Kidney epithelial cell (primary cell): ENCODE data around the gene CIT. TPM values are rescaled to one million over a fixed set of nuclear protein-coding genes. Genes with fewer than 3 reads are reported as not detected.

Source experiments
- DNase-seq: peaks from one replicate; pipeline ENCODE4 v3.0.0-alpha.2; 2010; ENCODE audit warnings: low read depth
- H3K27me3 ChIP-seq: 2 replicates; pipeline ENCODE4 v1.6.0; 2011; ENCODE audit warnings: low read length; ENCODE audit not compliant: control insufficient read depth, insufficient read depth
- H3K36me3 ChIP-seq: 2 replicates; pipeline ENCODE4 v1.5.1; 2011; ENCODE audit warnings: low read length; ENCODE audit not compliant: control insufficient read depth, insufficient read depth
- H3K4me3 ChIP-seq: 2 replicates; pipeline ENCODE4 v1.5.1; 2011; ENCODE audit warnings: low read depth, mild to moderate bottlenecking, control low read depth, low read length
- total RNA-seq: library from RNA; depleted of rRNA; stranded (reverse); fragments of >200 nt; gene quantifications from 2 replicates; pipeline ENCODE4 v1.2.3, GENCODE V29; 2015
- TF ChIP-seq, protein P1 (sequence below): IDR thresholded peaks from 2 replicates; pipeline ENCODE4 v1.5.1; 2011; ENCODE audit warnings: mild to moderate bottlenecking, moderate library complexity, low read length, control low read depth, inconsistent platforms; ENCODE audit not compliant: insufficient read depth, poor library complexity, severe bottlenecking

CIT gene
- total RNA-seq, 1 donor from 2014 or later = 4.3 TPM

DNA sequence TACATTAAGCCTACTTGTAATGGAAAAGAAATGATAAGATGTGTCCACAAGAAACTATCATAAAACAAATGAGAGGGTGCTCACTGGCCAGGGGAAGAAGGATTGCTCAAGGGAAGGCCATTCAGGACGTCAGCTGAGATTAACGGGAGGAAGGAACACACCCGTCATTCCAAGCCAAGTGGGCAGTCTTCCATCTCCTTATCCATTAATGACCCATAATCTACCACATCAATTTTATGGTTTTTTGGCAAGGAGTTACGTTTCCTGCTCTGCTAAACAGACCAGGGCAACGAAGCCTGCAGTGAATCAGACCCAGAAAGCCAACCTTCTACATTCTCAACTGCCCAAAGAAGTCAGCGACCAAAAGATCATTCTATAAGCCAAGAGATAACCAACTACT, 184.1 kb downstream of the CIT start:
- TF ChIP-seq, protein P1, sequence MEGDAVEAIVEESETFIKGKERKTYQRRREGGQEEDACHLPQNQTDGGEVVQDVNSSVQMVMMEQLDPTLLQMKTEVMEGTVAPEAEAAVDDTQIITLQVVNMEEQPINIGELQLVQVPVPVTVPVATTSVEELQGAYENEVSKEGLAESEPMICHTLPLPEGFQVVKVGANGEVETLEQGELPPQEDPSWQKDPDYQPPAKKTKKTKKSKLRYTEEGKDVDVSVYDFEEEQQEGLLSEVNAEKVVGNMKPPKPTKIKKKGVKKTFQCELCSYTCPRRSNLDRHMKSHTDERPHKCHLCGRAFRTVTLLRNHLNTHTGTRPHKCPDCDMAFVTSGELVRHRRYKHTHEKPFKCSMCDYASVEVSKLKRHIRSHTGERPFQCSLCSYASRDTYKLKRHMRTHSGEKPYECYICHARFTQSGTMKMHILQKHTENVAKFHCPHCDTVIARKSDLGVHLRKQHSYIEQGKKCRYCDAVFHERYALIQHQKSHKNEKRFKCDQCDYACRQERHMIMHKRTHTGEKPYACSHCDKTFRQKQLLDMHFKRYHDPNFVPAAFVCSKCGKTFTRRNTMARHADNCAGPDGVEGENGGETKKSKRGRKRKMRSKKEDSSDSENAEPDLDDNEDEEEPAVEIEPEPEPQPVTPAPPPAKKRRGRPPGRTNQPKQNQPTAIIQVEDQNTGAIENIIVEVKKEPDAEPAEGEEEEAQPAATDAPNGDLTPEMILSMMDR = no peak
- DNase-seq = peak; percentile 52
- Histone ChIP-seq H3K36me3 (no peaks in the 10 kb centered on the region), H3K4me3 (no peak overlapping the region), H3K27me3 (no peaks in the 10 kb centered on the region)

DNA sequence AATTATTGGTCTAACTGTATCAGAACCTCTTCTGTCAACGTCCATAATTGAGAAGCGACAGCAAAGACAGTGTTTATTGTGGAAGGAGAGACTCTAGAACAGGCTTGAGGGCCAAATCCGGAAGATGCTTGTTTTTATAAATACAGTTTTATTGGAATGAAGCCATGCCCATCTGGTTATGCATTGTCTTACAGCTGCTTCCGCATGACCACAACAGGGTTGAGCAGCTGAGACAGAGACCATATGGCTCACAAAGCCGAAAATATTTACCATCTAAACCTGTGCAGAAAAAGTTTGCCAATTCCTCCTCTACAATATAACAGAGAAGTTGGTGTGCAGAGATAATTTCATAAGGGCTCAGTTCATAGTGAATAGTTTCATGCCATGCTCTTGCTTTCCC, 184.7 kb downstream of the CIT start:
- no peaks in the 10 kb centered on the region for H3K36me3 ChIP-seq
- TF ChIP-seq, protein P1 = no peak
- no peaks in the 10 kb centered on the region for H3K27me3 ChIP-seq
- H3K4me3 ChIP-seq = no peak overlapping the region
- no peak for DNase-seq

DNA sequence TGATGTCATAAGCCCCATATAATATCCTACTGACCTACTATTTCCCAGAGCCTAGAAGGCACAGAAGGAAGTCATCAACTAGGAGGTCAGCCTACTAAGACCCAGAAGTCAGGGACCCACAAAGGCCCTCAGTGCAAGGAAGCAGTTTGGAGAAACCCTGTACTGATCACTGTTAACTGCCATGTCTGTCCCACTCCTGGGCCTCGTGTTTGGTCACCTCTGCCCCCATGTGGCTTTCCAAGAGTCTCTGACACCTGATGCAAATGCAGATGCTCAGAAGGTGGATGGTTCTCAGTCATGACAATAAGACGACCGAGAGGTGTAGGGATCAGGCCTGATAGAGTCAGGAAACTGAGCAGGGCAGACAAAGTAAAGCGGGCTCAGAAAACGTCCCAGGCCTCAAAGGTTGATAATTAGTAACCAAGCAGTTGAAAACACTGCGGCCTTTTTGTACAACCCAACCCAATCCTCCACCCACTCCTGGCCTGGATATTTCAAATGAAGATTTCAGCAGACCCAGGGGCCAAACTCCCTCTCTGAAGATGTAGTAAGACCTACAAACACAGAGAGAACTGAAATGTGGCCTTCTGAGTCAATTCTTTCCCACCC, 185.8 kb downstream of the CIT start:
- no peak for DNase-seq
- TF ChIP-seq, protein P1 = no peak
- no peaks in the 10 kb centered on the region for H3K36me3 ChIP-seq
- H3K27me3 ChIP-seq = no peaks in the 10 kb centered on the region
- no peak overlapping the region for H3K4me3 ChIP-seq

DNA sequence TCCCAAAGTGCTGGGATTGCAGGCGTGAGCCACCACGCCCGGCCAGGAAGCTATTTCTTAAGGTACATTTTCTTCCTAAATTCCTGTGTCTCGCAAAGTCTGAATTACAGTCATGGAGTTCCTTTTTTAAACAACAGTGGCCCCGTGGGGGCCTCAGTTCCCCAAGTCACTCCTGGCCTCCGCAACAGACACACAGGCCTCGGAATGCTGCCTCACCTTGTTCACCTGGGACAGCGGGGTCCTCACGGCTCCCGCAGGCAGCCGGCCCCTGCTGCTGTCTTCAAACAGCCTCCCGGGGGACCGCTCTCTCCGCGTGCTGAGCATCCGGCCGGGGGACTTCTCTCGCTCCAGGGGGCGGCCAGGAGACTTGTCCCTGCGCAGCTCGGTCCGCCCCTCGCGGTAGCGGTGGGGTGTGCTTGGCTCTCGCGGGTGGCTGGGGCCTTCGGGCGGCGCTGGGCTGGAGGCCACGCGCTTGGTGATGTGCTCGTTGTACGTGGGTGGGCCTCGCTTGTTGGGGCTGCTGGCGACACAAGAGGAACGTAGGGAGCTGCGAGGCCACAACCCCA, 187.1 kb downstream of the CIT start:
- H3K36me3 ChIP-seq = no peaks in the 10 kb centered on the region
- H3K4me3 ChIP-seq = no peak overlapping the region
- no peak for DNase-seq
- no peaks in the 10 kb centered on the region for H3K27me3 ChIP-seq
- TF ChIP-seq, protein P1 = no peak

DNA sequence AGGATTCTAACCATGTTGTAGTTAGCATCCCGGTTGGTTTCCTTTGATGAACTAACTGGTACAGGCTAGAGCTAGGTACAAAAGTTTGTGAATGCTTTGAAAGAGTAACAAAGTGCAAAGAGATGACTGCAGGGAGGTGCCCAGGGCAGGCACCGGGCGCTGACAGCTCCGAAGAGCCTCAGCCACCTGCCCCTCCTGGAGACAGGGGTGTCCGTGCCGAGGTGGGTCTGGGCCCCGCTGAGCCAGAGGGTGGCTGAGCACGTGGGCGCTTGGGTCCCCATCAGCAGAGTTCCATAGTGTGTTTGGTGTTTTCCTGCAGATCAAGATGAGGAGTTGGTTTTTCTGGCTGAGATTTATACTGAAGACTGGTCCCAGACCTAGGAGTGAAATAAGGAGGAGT, 189.2 kb downstream of the CIT start:
- DNase-seq = no peak
- TF ChIP-seq, protein P1 = no peak
- H3K4me3 ChIP-seq = no peak overlapping the region
- H3K27me3 ChIP-seq = no peaks in the 10 kb centered on the region
- H3K36me3 ChIP-seq = no peaks in the 10 kb centered on the region

DNA sequence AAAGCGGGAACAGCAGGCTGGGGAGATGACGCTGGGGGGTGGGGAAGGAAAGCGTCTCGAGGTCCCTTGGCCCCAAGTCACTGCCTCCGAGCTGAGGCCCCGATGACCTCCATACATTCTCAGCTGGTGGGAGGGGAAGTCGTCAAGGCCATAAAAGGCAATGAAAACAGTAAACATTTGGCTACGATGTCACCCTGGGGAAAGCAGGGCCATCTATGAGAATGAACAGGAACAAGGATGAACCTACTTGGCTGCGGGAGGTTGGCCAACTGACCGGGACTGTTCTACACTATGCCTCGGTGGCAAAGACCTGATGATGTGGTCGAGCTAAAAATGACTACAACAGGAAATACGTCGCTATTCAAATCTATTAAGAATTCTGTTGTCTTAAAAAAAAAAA, 189.7 kb downstream of the CIT start:
- no peaks in the 10 kb centered on the region for H3K36me3 ChIP-seq
- TF ChIP-seq, protein P1 = no peak

More for the DNA sequence above, 189.7 kb downstream of the CIT start:
- no peak for DNase-seq
- H3K4me3 ChIP-seq = no peak overlapping the region
- no peaks in the 10 kb centered on the region for H3K27me3 ChIP-seq
